Activated T-cell treated with anti-CD3 and anti-CD28 coated beads for 4 hours (primary cell): ENCODE data around the gene TARS3.
A peak's percentile ranks its signal among the peaks of the same experiment; 100 is the strongest.
"Not testable (repeated sequence)": the region's sequence is repeated elsewhere in the genome, so short reads cannot be mapped to it uniquely, and the experiment has no call there.

Experiments used
- DNase-seq: peaks from one replicate; pipeline ENCODE4 v3.0.0-alpha.2; 2020

The TARS3 gene

GRCh38 chr15:101652786-101653430 is 71.4 kb downstream of the TARS3 start:
- DNase-seq = peak; percentile 7

- DNase-seq = peak; percentile 92
Observed at GRCh38 chr15:101652098-101652785, 72.0 kb downstream of the TARS3 start, which contains the start of gene TM2D3. Gene TM2D3, minus strand, starts transcription at chr15:101652381. Its CDS starts 20 bp downstream, at chr15:101652361.

GRCh38 chr15:101651554-101652097 is 72.6 kb downstream of the TARS3 start:
- DNase-seq = no peak

GRCh38 chr15:101650145-101650544 is 74.1 kb downstream of the TARS3 start:
- no peak for DNase-seq

GRCh38 chr15:101648356-101648755 is 75.9 kb downstream of the TARS3 start:
- no peak for DNase-seq

GRCh38 chr15:101647251-101647650 is 77.0 kb downstream of the TARS3 start:
- DNase-seq = no peak

- DNase-seq = no peak
Observed at GRCh38 chr15:101646672-101647071, 77.6 kb downstream of the TARS3 start.

GRCh38 chr15:101642361-101642760 is 81.9 kb downstream of the TARS3 start:
- no peak for DNase-seq

GRCh38 chr15:101641894-101642293 is 82.4 kb downstream of the TARS3 start:
- DNase-seq = no peak

- DNase-seq = peak; percentile 68
Observed at GRCh38 chr15:101641129-101641764, 83.0 kb downstream of the TARS3 start.

GRCh38 chr15:101639667-101640066 is 84.6 kb downstream of the TARS3 start:
- DNase-seq = no peak

- DNase-seq = no peak
Observed at GRCh38 chr15:101637919-101638318, 86.4 kb downstream of the TARS3 start.

- no peak for DNase-seq
Observed at GRCh38 chr15:101637516-101637915, 86.8 kb downstream of the TARS3 start.

- no peak for DNase-seq
Observed at GRCh38 chr15:101637038-101637437, 87.2 kb downstream of the TARS3 start.

- no peak for DNase-seq
Observed at GRCh38 chr15:101635944-101636727, 88.1 kb downstream of the TARS3 start.

- DNase-seq = no peak
Observed at GRCh38 chr15:101633356-101633755, 90.9 kb downstream of the TARS3 start.

- not testable (repeated sequence) for DNase-seq
Observed at GRCh38 chr15:101626729-101627128, 97.5 kb downstream of the TARS3 start.

- DNase-seq = no peak
Observed at GRCh38 chr15:101625980-101626379, 98.3 kb downstream of the TARS3 start.

GRCh38 chr15:101625184-101625583 is 99.1 kb downstream of the TARS3 start:
- DNase-seq = no peak

- no peak for DNase-seq
Observed at GRCh38 chr15:101623367-101624304, 100.6 kb downstream of the TARS3 start.

GRCh38 chr15:101621961-101622360 is 102.3 kb downstream of the TARS3 start:
- no peak for DNase-seq

- DNase-seq = no peak
Observed at GRCh38 chr15:101620671-101621070, 103.6 kb downstream of the TARS3 start.
